HG02943 (cell line): ENCODE measurements around the gene CADPS.
"Not testable (repeated sequence)": the region's sequence is repeated elsewhere in the genome, so short reads cannot be mapped to it uniquely, and the experiment has no call there.

Source experiments
- ATAC-seq: cut with Tn5 transposase; IDR thresholded peaks from one replicate; pipeline ENCODE4 v1.9.1; 2021; ENCODE audit warnings: mild to moderate bottlenecking, low read depth, moderate library complexity; ENCODE audit not compliant: unreplicated experiment

The CADPS gene

GRCh38 chr3:62604751-62605351 is 270.4 kb downstream of the CADPS start:
- ATAC-seq: no peak

- no peak for ATAC-seq
Measured at GRCh38 chr3:62604298-62604697, 270.9 kb downstream of the CADPS start.

- ATAC-seq: no peak
Measured at GRCh38 chr3:62602987-62603386, 272.2 kb downstream of the CADPS start.

GRCh38 chr3:62602129-62602770 is 273.0 kb downstream of the CADPS start:
- ATAC-seq: no peak

GRCh38 chr3:62601238-62602070 is 273.8 kb downstream of the CADPS start:
- no peak for ATAC-seq

GRCh38 chr3:62600033-62600432 is 275.2 kb downstream of the CADPS start:
- ATAC-seq: no peak

GRCh38 chr3:62597491-62597890 is 277.7 kb downstream of the CADPS start:
- no peak for ATAC-seq

GRCh38 chr3:62592408-62592807 is 282.8 kb downstream of the CADPS start:
- no peak for ATAC-seq

- no peak for ATAC-seq
Measured at GRCh38 chr3:62589078-62589477, 286.1 kb downstream of the CADPS start.

- ATAC-seq: no peak
Measured at GRCh38 chr3:62587579-62588031, 287.6 kb downstream of the CADPS start.

GRCh38 chr3:62587169-62587568 is 288.0 kb downstream of the CADPS start:
- no peak for ATAC-seq

- no peak for ATAC-seq
Measured at GRCh38 chr3:62586356-62586755, 288.9 kb downstream of the CADPS start.

GRCh38 chr3:62585861-62586260 is 289.4 kb downstream of the CADPS start:
- ATAC-seq: no peak

GRCh38 chr3:62584636-62585035 is 290.6 kb downstream of the CADPS start:
- ATAC-seq: no peak

- no peak for ATAC-seq
Measured at GRCh38 chr3:62582495-62583172, 292.6 kb downstream of the CADPS start.

GRCh38 chr3:62580485-62580884 is 294.7 kb downstream of the CADPS start:
- ATAC-seq: not testable (repeated sequence)

- no peak for ATAC-seq
Measured at GRCh38 chr3:62577153-62577552, 298.1 kb downstream of the CADPS start.

- ATAC-seq: no peak
Measured at GRCh38 chr3:62574266-62574898, 300.8 kb downstream of the CADPS start.

- no peak for ATAC-seq
Measured at GRCh38 chr3:62571916-62572315, 303.3 kb downstream of the CADPS start.

GRCh38 chr3:62570888-62571287 is 304.3 kb downstream of the CADPS start:
- ATAC-seq: no peak
